IMR-90 (cell line): Measurements from ENCODE around the gene GGA2. TPM values are rescaled to one million over a fixed set of nuclear protein-coding genes. Genes with fewer than 3 reads are reported as not detected.

Source experiments
- ATAC-seq: fragments of 200-7000 bp; cut with Tn5 transposase; 2 replicates; pipeline ENCODE4 v1.9.1; 2020; ENCODE audit warnings: low read depth, mild to moderate bottlenecking, moderate library complexity
- BruUV-seq: library from RNA; stranded (reverse); fragments of 400-500 nt; replicated peaks from 2 replicates; lab custom pipeline; 2021; lab: Mats Ljungman, UMichigan
- CTCF ChIA-PET: fragments of 300-600 bp; formaldehyde crosslinking; extraction: SDS; loops from one replicate; lab custom pipeline; 2021; ENCODE audit warnings: antibody characterized with exemption; lab: Yijun Ruan, JAX
- POLR2A ChIA-PET: fragments of 300-600 bp; sonication (Branson Sonifier 250); formaldehyde crosslinking; loops from one replicate; lab custom pipeline; 2022; ENCODE audit warnings: antibody characterized with exemption; ENCODE audit not compliant: unreplicated experiment; lab: Charles Lee
- DNase-seq: peaks from one replicate; pipeline ENCODE4 v3.0.0; 2013
- H2AFZ ChIP-seq: replicated peaks from 2 replicates; pipeline ENCODE3; 2013; ENCODE audit warnings: low read length, mild to moderate bottlenecking; ENCODE audit not compliant: poor library complexity
- H2AK5ac ChIP-seq: 2 replicates; pipeline ENCODE4 v1.6.1; 2013; ENCODE audit warnings: low read depth, low read length, inconsistent platforms
- H2AK9ac ChIP-seq: replicated peaks from 2 replicates; pipeline ENCODE3; 2013; ENCODE audit warnings: mild to moderate bottlenecking, low read depth, low read length, moderate library complexity; ENCODE audit not compliant: poor library complexity
- H2BK120ac ChIP-seq: 2 replicates; pipeline ENCODE4 v1.6.1; 2013; ENCODE audit warnings: low read depth, low read length, inconsistent platforms
- H2BK15ac ChIP-seq: 3 replicates; pipeline ENCODE4 v1.6.1; 2013; ENCODE audit warnings: low read depth, low read length, inconsistent platforms
- H2BK20ac ChIP-seq: 2 replicates; pipeline ENCODE4 v1.6.1; 2013; ENCODE audit warnings: low read depth, mild to moderate bottlenecking, inconsistent platforms, low read length, moderate library complexity
- H2BK5ac ChIP-seq: 2 replicates; pipeline ENCODE4 v1.6.1; 2013; ENCODE audit warnings: mild to moderate bottlenecking, low read depth, low read length, inconsistent platforms; ENCODE audit not compliant: poor library complexity, severe bottlenecking
- H3K14ac ChIP-seq: replicated peaks from 2 replicates; pipeline ENCODE4 v1.6.1; 2013; ENCODE audit warnings: low read depth, low read length, inconsistent platforms
- H3K18ac ChIP-seq: 2 replicates; pipeline ENCODE4 v1.6.1; 2013; ENCODE audit warnings: low read depth, low read length, control low read depth
- H3K23ac ChIP-seq: 2 replicates; pipeline ENCODE4 v1.6.1; 2013; ENCODE audit warnings: low read depth, low read length, inconsistent platforms
- H3K27ac ChIP-seq: 2 replicates; pipeline ENCODE4 v1.5.1; 2013; ENCODE audit warnings: mild to moderate bottlenecking, control low read depth, low read length; ENCODE audit not compliant: insufficient read depth
- H3K27me3 ChIP-seq: 2 replicates; pipeline ENCODE4 v1.6.1; 2013; ENCODE audit warnings: low read length; ENCODE audit not compliant: control insufficient read depth, insufficient read depth
- H3K36me3 ChIP-seq: 2 replicates; pipeline ENCODE4 v1.6.1; 2013; ENCODE audit warnings: low read length, mixed read lengths; ENCODE audit not compliant: control insufficient read depth, insufficient read depth
- H3K4ac ChIP-seq: 2 replicates; pipeline ENCODE4 v1.6.1; 2013; ENCODE audit warnings: low read depth, low read length, inconsistent platforms
- H3K4me1 ChIP-seq: 2 replicates; pipeline ENCODE4 v1.6.1; 2013; ENCODE audit warnings: low read length, mixed read lengths; ENCODE audit not compliant: control insufficient read depth, insufficient read depth
- H3K4me2 ChIP-seq: 2 replicates; pipeline ENCODE4 v1.6.1; 2013; ENCODE audit warnings: low read depth, mild to moderate bottlenecking, control low read depth, low read length, moderate library complexity
- H3K4me3 ChIP-seq: 2 replicates; pipeline ENCODE4 v1.5.1; 2013; ENCODE audit warnings: low read depth, mild to moderate bottlenecking, control low read depth, low read length, moderate library complexity; ENCODE audit not compliant: insufficient read depth
- H3K56ac ChIP-seq: 2 replicates; pipeline ENCODE4 v1.6.1; 2013; ENCODE audit warnings: low read length, inconsistent platforms; ENCODE audit not compliant: insufficient read depth; ENCODE audit errors: extremely low read depth
- H3K79me1 ChIP-seq, 2 experiments: 2 replicates each; pipeline ENCODE4 v1.6.1; 2013; ENCODE audit warnings: low read length in 2 of 2, inconsistent platforms in 1 of 2, low read depth in 1 of 2
- H3K9ac ChIP-seq: 2 replicates; pipeline ENCODE4 v1.6.1; 2013; ENCODE audit warnings: low read depth, low read length, control low read depth
- H3K9me1 ChIP-seq: 2 replicates; pipeline ENCODE4 v1.6.1; 2013; ENCODE audit warnings: low read length, inconsistent platforms; ENCODE audit not compliant: insufficient read depth
- H3K9me3 ChIP-seq: 2 replicates; pipeline ENCODE4 v1.6.1; 2013; ENCODE audit warnings: low read length; ENCODE audit not compliant: control insufficient read depth, insufficient read depth
- H4K20me1 ChIP-seq: 2 replicates; pipeline ENCODE4 v1.6.1; 2013; ENCODE audit warnings: low read length, inconsistent platforms; ENCODE audit not compliant: insufficient read depth
- H4K5ac ChIP-seq: 2 replicates; pipeline ENCODE4 v1.6.1; 2013; ENCODE audit warnings: mild to moderate bottlenecking, low read depth, low read length, control low read depth
- H4K8ac ChIP-seq, 2 experiments: 2 replicates each; pipeline ENCODE4 v1.6.1; 2013; ENCODE audit warnings: low read depth in 2 of 2, low read length in 2 of 2, control low read depth in 1 of 2, inconsistent platforms in 1 of 2
- H4K91ac ChIP-seq: 2 replicates; pipeline ENCODE4 v1.6.1; 2013; ENCODE audit warnings: low read depth, low read length, inconsistent platforms; ENCODE audit not compliant: insufficient read depth
- POLR2A ChIP-seq: IDR thresholded peaks from 2 replicates; pipeline ENCODE4 v1.6.1; 2012; ENCODE audit warnings: mild to moderate bottlenecking, low read depth, low read length
- WGBS, 2 experiments: methylation state at CpG; one replicate each; pipeline versions ENCODE4 v1.1.5 to v1.1.7; 2013; ENCODE audit warnings: missing lambda C conversion rate in 2 of 2; ENCODE audit not compliant: insufficient read length in 1 of 2; ENCODE audit errors: extremely low coverage in 2 of 2; 5-methylcytosine and 5-hydroxymethylcytosine counted together
- dilution Hi-C: fragments of 300-500 bp; cut with HindIII; formaldehyde crosslinking; loops from one replicate; pipeline ENCODE4 v1.14.3; 2018; ENCODE audit warnings: low sequenced_read_pairs; ENCODE audit not compliant: unreplicated experiment
- in situ Hi-C: fragments of 300-500 bp; cut with MboI; formaldehyde crosslinking; loops from 3 replicates; pipeline ENCODE4 v1.14.3; 2019; ENCODE audit warnings: low sequenced_read_pairs, inconsistent platforms, mixed read lengths
- intact Hi-C: fragments of 100-400 bp; cut with micrococcal nuclease; formaldehyde crosslinking; loops from 2 replicates; pipeline ENCODE4 v1.10.0; 2022
- polyA plus RNA-seq, 3 experiments: library from polyadenylated mRNA; depleted of rRNA; stranded (reverse); fragments of >200 nt; gene quantifications; 2 replicates each; pipeline ENCODE4 v1.2.3, GENCODE V29; 2012; ENCODE audit warnings: low replicate concordance in 1 of 3
- total RNA-seq: library from RNA; depleted of rRNA; stranded (reverse); fragments of >200 nt; gene quantifications from 2 replicates; pipeline ENCODE4 v1.2.3, GENCODE V29; 2012

The GGA2 gene
- total and polyA plus RNA-seq, 2 of the 4 experiments (the other 2 are of a cell fraction): 16.5 to 30.1 TPM

- no peak overlapping the region for H2BK15ac ChIP-seq
- peaks cover 42% of the 10 kb centered on the region for H4K20me1 ChIP-seq
- POLR2A ChIA-PET: no interaction called here
- H3K36me3 ChIP-seq: peaks cover 1% of the 10 kb centered on the region
- no peak overlapping the region; the same call in 1 of the 2 replicates for H3K27ac ChIP-seq
- intact Hi-C loops: no loop called here
- in situ Hi-C loops: no loop called here
- H2AK9ac ChIP-seq: peak overlapping the region; percentile 38
- H3K79me1 ChIP-seq: peaks cover 19 to 55% of the 10 kb centered on the region in 2 experiments; a peak in 3 of 4 replicates
- TF ChIP-seq POLR2A: no peak
- peak overlapping the region; percentile 68; the same call in 1 of the 2 replicates for H3K23ac ChIP-seq
- H2BK5ac ChIP-seq: no peak overlapping the region
- no peaks in the 10 kb centered on the region for H3K9me3 ChIP-seq
- peak overlapping the region; percentile 80 for H3K4me3 ChIP-seq
- H3K56ac ChIP-seq: peak overlapping the region; percentile 8; the same call in 1 of the 2 replicates
- DNase-seq (no peak), ATAC-seq (no peak)
- H3K4ac ChIP-seq: 0 out of 2 replicates have a peak overlapping the region, but pooled peaks have one; percentile 6
- H4K8ac ChIP-seq: no peak overlapping the region
- peak overlapping the region; percentile 66; the same call in 1 of the 2 replicates for H3K14ac ChIP-seq
- H3K18ac ChIP-seq: no peak overlapping the region
- H3K4me1 ChIP-seq: peaks cover 11% of the 10 kb centered on the region
- H2AK5ac ChIP-seq: no peak overlapping the region
- peak overlapping the region; percentile 83 for H3K9ac ChIP-seq
- dilution Hi-C loops: no loop called here
- no peak overlapping the region for H4K5ac ChIP-seq
- H3K27me3 ChIP-seq: no peaks in the 10 kb centered on the region
- H2BK20ac ChIP-seq: no peak overlapping the region
- BruUV-seq: no TSS peak
- peaks cover 14% of the 10 kb centered on the region for H3K9me1 ChIP-seq
- WGBS, 2 experiments: no CpG with 5 or more reads among the region's 5 CpGs
- no peak overlapping the region for H2BK120ac ChIP-seq
- H3K4me2 ChIP-seq: peak overlapping the region; percentile 87
- peak overlapping the region; percentile 81 for H2AFZ ChIP-seq
- no peak overlapping the region for H4K91ac ChIP-seq
- CTCF ChIA-PET: no interaction called here
These were observed 896 bp downstream of the GGA2 start for GRCh38 chr16:23509441-23509754.
